ENCODE data around the gene ABCA7.

ABCA7 gene

GRCh38 chr19:1104311-1105007 lies 64.6 kb downstream of the ABCA7 start:
- H3K27me3 Mint-ChIP-seq = no peaks in the 10 kb centered on the region
- intact Hi-C loops (cut with micrococcal nuclease) = loop anchor here (5.0 kb wide), 1 partner anchor 37 kb away; the partner anchor contains the start of gene ARHGAP45
- H3K36me3 Mint-ChIP-seq (ENCODE audit: low read depth) = peaks cover 48% of the 10 kb centered on the region
- H3K27ac Mint-ChIP-seq = peak overlapping the region; percentile 93
- H3K4me3 Mint-ChIP-seq = peak overlapping the region; percentile 80
- H3K4me1 Mint-ChIP-seq (ENCODE audit: low read depth) = peaks cover 54% of the 10 kb centered on the region
- H3K9me3 Mint-ChIP-seq = peaks cover 7% of the 10 kb centered on the region

- intact Hi-C loops (cut with micrococcal nuclease) = no loop called here
- Mint-ChIP-seq H3K36me3 (ENCODE audit: low read depth) (peaks cover 50% of the 10 kb centered on the region), H3K27me3 (no peaks in the 10 kb centered on the region), H3K4me3 (peak overlapping the region; percentile 80), H3K4me1 (ENCODE audit: low read depth) (peaks cover 46% of the 10 kb centered on the region), H3K9me3 (no peaks in the 10 kb centered on the region), H3K27ac (peak overlapping the region; percentile 93)
Measured at GRCh38 chr19:1105008-1105872, 65.3 kb downstream of the ABCA7 start.

GRCh38 chr19:1105873-1106840 lies 66.2 kb downstream of the ABCA7 start:
- H3K4me1 Mint-ChIP-seq (ENCODE audit: low read depth) = peaks cover 42% of the 10 kb centered on the region

GRCh38 chr19:1106841-1107660 lies 67.1 kb downstream of the ABCA7 start:
- H3K27ac Mint-ChIP-seq = peak overlapping the region; percentile 93
- peaks cover 34% of the 10 kb centered on the region for H3K4me1 Mint-ChIP-seq (ENCODE audit: low read depth)
- no peaks in the 10 kb centered on the region for H3K9me3 Mint-ChIP-seq
- intact Hi-C loops (cut with micrococcal nuclease) = no loop called here
- peaks cover 69% of the 10 kb centered on the region for H3K36me3 Mint-ChIP-seq (ENCODE audit: low read depth)
- peak overlapping the region; percentile 17 for H3K4me3 Mint-ChIP-seq
- no peaks in the 10 kb centered on the region for H3K27me3 Mint-ChIP-seq

More at GRCh38 chr19:1105873-1106840, 66.2 kb downstream of the ABCA7 start:
- Mint-ChIP-seq H3K27ac (peak overlapping the region; percentile 93), H3K9me3 (no peaks in the 10 kb centered on the region), H3K4me3 (peak overlapping the region; percentile 80), H3K36me3 (ENCODE audit: low read depth) (peaks cover 60% of the 10 kb centered on the region), H3K27me3 (no peaks in the 10 kb centered on the region)
- intact Hi-C loops (cut with micrococcal nuclease) = no loop called here

- Mint-ChIP-seq H3K27ac (peak overlapping the region; percentile 93), H3K36me3 (ENCODE audit: low read depth) (peaks cover 76% of the 10 kb centered on the region), H3K4me3 (no peak overlapping the region), H3K9me3 (no peaks in the 10 kb centered on the region), H3K27me3 (no peaks in the 10 kb centered on the region), H3K4me1 (ENCODE audit: low read depth) (peaks cover 33% of the 10 kb centered on the region)
- intact Hi-C loops (cut with micrococcal nuclease) = no loop called here
Measured at GRCh38 chr19:1107661-1108261, 67.9 kb downstream of the ABCA7 start.

GRCh38 chr19:1108291-1109031 lies 68.6 kb downstream of the ABCA7 start:
- H3K27ac Mint-ChIP-seq = no peak overlapping the region
- peaks cover 33% of the 10 kb centered on the region for H3K4me1 Mint-ChIP-seq (ENCODE audit: low read depth)
- H3K9me3 Mint-ChIP-seq = no peaks in the 10 kb centered on the region
- H3K36me3 Mint-ChIP-seq (ENCODE audit: low read depth) = peaks cover 83% of the 10 kb centered on the region
- intact Hi-C loops (cut with micrococcal nuclease) = no loop called here
- H3K27me3 Mint-ChIP-seq = no peaks in the 10 kb centered on the region
- H3K4me3 Mint-ChIP-seq = no peak overlapping the region

GRCh38 chr19:1109032-1109551 lies 69.2 kb downstream of the ABCA7 start:
- intact Hi-C loops (cut with micrococcal nuclease) = no loop called here
- Mint-ChIP-seq H3K4me3 (no peak overlapping the region), H3K27ac (no peak overlapping the region), H3K4me1 (ENCODE audit: low read depth) (peaks cover 39% of the 10 kb centered on the region), H3K9me3 (no peaks in the 10 kb centered on the region), H3K36me3 (ENCODE audit: low read depth) (peaks cover 89% of the 10 kb centered on the region), H3K27me3 (no peaks in the 10 kb centered on the region)

- intact Hi-C loops (cut with micrococcal nuclease) = loop anchor here (5.0 kb wide), 1 partner anchor 82 kb away; no protein-coding TSS in a partner anchor
- H3K4me3 Mint-ChIP-seq = no peak overlapping the region
- no peaks in the 10 kb centered on the region for H3K27me3 Mint-ChIP-seq
- peaks cover 43% of the 10 kb centered on the region for H3K4me1 Mint-ChIP-seq (ENCODE audit: low read depth)
- peaks cover 95% of the 10 kb centered on the region for H3K36me3 Mint-ChIP-seq (ENCODE audit: low read depth)
- no peaks in the 10 kb centered on the region for H3K9me3 Mint-ChIP-seq
- no peak overlapping the region for H3K27ac Mint-ChIP-seq
Measured at GRCh38 chr19:1109697-1110671, 70.1 kb downstream of the ABCA7 start.

- Mint-ChIP-seq H3K9me3 (no peaks in the 10 kb centered on the region), H3K27ac (no peak overlapping the region), H3K27me3 (no peaks in the 10 kb centered on the region), H3K4me1 (ENCODE audit: low read depth) (peaks cover 42% of the 10 kb centered on the region), H3K36me3 (ENCODE audit: low read depth) (peaks cover 95% of the 10 kb centered on the region), H3K4me3 (no peak overlapping the region)
- intact Hi-C loops (cut with micrococcal nuclease) = loop anchor here (5.0 kb wide), 1 partner anchor 81 kb away; no protein-coding TSS in a partner anchor
Measured at GRCh38 chr19:1110809-1111640, 71.1 kb downstream of the ABCA7 start.

- no peaks in the 10 kb centered on the region for H3K9me3 Mint-ChIP-seq
- peaks cover 36% of the 10 kb centered on the region for H3K4me1 Mint-ChIP-seq (ENCODE audit: low read depth)
- intact Hi-C loops (cut with micrococcal nuclease) = loop anchor here (5.0 kb wide), 1 partner anchor 81 kb away; no protein-coding TSS in a partner anchor
- no peak overlapping the region for H3K27ac Mint-ChIP-seq
- H3K4me3 Mint-ChIP-seq = no peak overlapping the region
- no peaks in the 10 kb centered on the region for H3K27me3 Mint-ChIP-seq
- H3K36me3 Mint-ChIP-seq (ENCODE audit: low read depth) = peaks cover 95% of the 10 kb centered on the region
Measured at GRCh38 chr19:1111641-1112267, 71.8 kb downstream of the ABCA7 start.
